Nephron (organoid): ENCODE results near the gene ZNF565.

ENCODE experiments used
- H3K27ac Mint-ChIP-seq, 3 experiments: 2 replicates each; pipeline ENCODE4 v1.8.0; 2020; ENCODE audit warnings: mixed read lengths in 3 of 3, mild to moderate bottlenecking in 2 of 3, moderate library complexity in 1 of 3
- H3K27me3 Mint-ChIP-seq: 2 replicates; pipeline ENCODE4 v1.8.0; 2021; ENCODE audit warnings: low read depth, mild to moderate bottlenecking, moderate library complexity, mixed read lengths
- H3K36me3 Mint-ChIP-seq: 2 replicates; pipeline ENCODE4 v1.8.0; 2020; ENCODE audit warnings: low read depth, mixed read lengths
- H3K4me1 Mint-ChIP-seq: 2 replicates; pipeline ENCODE4 v1.8.0; 2020; ENCODE audit warnings: mixed read lengths
- H3K4me3 Mint-ChIP-seq, 3 experiments: 2 replicates each; pipeline ENCODE4 v1.8.0; 2020; ENCODE audit warnings: mild to moderate bottlenecking in 3 of 3, mixed read lengths in 3 of 3, moderate library complexity in 2 of 3
- H3K9me3 Mint-ChIP-seq: 2 replicates; pipeline ENCODE4 v1.8.0; 2020; ENCODE audit warnings: mixed read lengths
- CTCF ChIP-seq, 3 experiments: fragments of 200-600 bp; sonication (generic); IDR thresholded peaks; one replicate each; pipeline ENCODE4 v1.5.0; 2021; ENCODE audit warnings: antibody characterized with exemption in 3 of 3; ENCODE audit not compliant: unreplicated experiment in 3 of 3

The ZNF565 gene

GRCh38 chr19:36214386-36215275 is at the start of gene ZNF565, which contains the start of gene ZNF146:
ZNF565 (minus strand) TSS chr19:36214665; CDS start chr19:36201985, 12,680 bp downstream.
ZNF146 (plus strand) TSS chr19:36215106; CDS start chr19:36236441, 21,335 bp downstream.
- Mint-ChIP-seq H3K4me1 (peaks cover 14% of the 10 kb centered on the region), H3K36me3 (peaks cover 32% of the 10 kb centered on the region), H3K9me3 (peaks cover 8% of the 10 kb centered on the region), H3K4me3 (no peak within 1 kb of the TSS), H3K27me3 (no peaks in the 10 kb centered on the region), H3K27ac (no peak within 1 kb of the TSS)
- no peak for TF ChIP-seq CTCF (IDR thresholded peaks at IDR 0.05; ENCODE audit: unreplicated experiment in 3 of 3)

GRCh38 chr19:36259211-36259610 is 44.7 kb upstream of the ZNF565 start:
- H3K27ac Mint-ChIP-seq: no peak overlapping the region
- H3K27me3 Mint-ChIP-seq: no peaks in the 10 kb centered on the region
- H3K4me3 Mint-ChIP-seq: no peak overlapping the region
- no peak for TF ChIP-seq CTCF (IDR thresholded peaks at IDR 0.05; ENCODE audit: unreplicated experiment in 3 of 3)
- H3K9me3 Mint-ChIP-seq: peaks cover 45% of the 10 kb centered on the region
- no peaks in the 10 kb centered on the region for H3K4me1 Mint-ChIP-seq
- H3K36me3 Mint-ChIP-seq: peaks cover 48% of the 10 kb centered on the region

GRCh38 chr19:36258028-36258875 is 43.8 kb upstream of the ZNF565 start:
- Mint-ChIP-seq H3K4me1 (no peaks in the 10 kb centered on the region), H3K27me3 (no peaks in the 10 kb centered on the region), H3K36me3 (peaks cover 50% of the 10 kb centered on the region), H3K27ac (peak overlapping the region in 2 of 3 experiments; percentile 34 to 75), H3K4me3 (peak overlapping the region in 2 of 3 experiments; percentile 87 to 90), H3K9me3 (peaks cover 45% of the 10 kb centered on the region)
- no peak for TF ChIP-seq CTCF (IDR thresholded peaks at IDR 0.05; ENCODE audit: unreplicated experiment in 3 of 3)

- H3K9me3 Mint-ChIP-seq: peaks cover 43% of the 10 kb centered on the region
These were observed 43.0 kb upstream of the ZNF565 start for GRCh38 chr19:36257520-36257876.

More at GRCh38 chr19:36257520-36257876, 43.0 kb upstream of the ZNF565 start:
- Mint-ChIP-seq H3K27ac (no peak overlapping the region), H3K27me3 (no peaks in the 10 kb centered on the region), H3K4me1 (no peaks in the 10 kb centered on the region), H3K4me3 (peak overlapping the region in 2 of 3 experiments; percentile 87 to 90), H3K36me3 (peaks cover 50% of the 10 kb centered on the region)
- TF ChIP-seq CTCF (IDR thresholded peaks at IDR 0.05; ENCODE audit: unreplicated experiment in 3 of 3): no peak
